ENCODE measurements around the gene SLC26A8. TPM values are rescaled to one million over a fixed set of nuclear protein-coding genes. Genes with fewer than 3 reads are reported as not detected.
"Not testable (repeated sequence)": the region's sequence is repeated elsewhere in the genome, so short reads cannot be mapped to it uniquely, and the experiment has no call there.

SLC26A8 gene
- total RNA-seq, 2 experiments from 2014 or later, result not detected

DNA sequence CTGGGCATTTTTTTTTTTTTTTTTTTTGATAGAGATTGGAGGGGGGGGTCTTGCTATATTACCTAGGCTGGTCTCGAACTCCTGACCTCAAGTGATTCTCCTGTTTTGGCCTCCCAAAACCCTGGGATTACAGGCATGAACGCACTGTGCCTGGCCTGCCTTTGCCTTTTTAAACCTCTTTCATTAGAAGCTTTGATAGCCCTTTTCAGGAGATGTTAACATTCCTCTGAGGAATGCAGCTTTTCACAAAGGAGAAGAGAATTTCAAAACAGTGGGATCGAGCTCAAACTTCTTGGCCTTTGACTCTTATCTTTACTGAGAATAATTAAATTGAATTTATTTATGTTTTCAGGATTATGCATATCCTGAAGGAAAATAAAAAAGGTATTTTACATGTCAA, 31.3 kb downstream of the SLC26A8 start:
- H3K4me3 ChIP-seq (ENCODE audit: low read length), result no peak overlapping the region
- H3K4me1 ChIP-seq (ENCODE audit: insufficient read depth, low read length), result no peaks in the 10 kb centered on the region
- no peaks in the 10 kb centered on the region for H3K27me3 Mint-ChIP-seq
- no peaks in the 10 kb centered on the region for H3K4me1 Mint-ChIP-seq (ENCODE audit: low read depth)
- H3K36me3 Mint-ChIP-seq (ENCODE audit: low read depth), result no peaks in the 10 kb centered on the region
- H3K27ac Mint-ChIP-seq, result no peak overlapping the region
- intact Hi-C loops (cut with DNase I, micrococcal nuclease), result no loop called here
- no peaks in the 10 kb centered on the region for H3K36me3 ChIP-seq (ENCODE audit: insufficient read depth, low read length)
- no peaks in the 10 kb centered on the region for H3K9me3 ChIP-seq (ENCODE audit: control insufficient read depth in 1 of 2, insufficient read depth in 1 of 2, low read length in 2 of 2)
- no peaks in the 10 kb centered on the region for H3K27me3 ChIP-seq (ENCODE audit: control insufficient read depth in 1 of 2, insufficient read depth in 2 of 2, low read length in 2 of 2)
- no peak for DNase-seq
- H3K9me3 Mint-ChIP-seq, result no peaks in the 10 kb centered on the region
- no peak overlapping the region for H3K4me3 Mint-ChIP-seq
- ChIA-PET CTCF (interaction anchor here (0.6 kb wide), 1 partner anchor 1880 kb away, joined by 3 read pairs; no protein-coding TSS in a partner anchor), POLR2A (no interaction called here)
- ATAC-seq (ENCODE audit: poor library complexity), result no peak
- no peak for TF ChIP-seq CTCF (IDR thresholded peaks at IDR 0.05)
- H3K27ac ChIP-seq (ENCODE audit: low read depth in 1 of 2, low read length in 2 of 2), result no peak overlapping the region

- CTCF ChIA-PET; H3K4me3 ChIP-seq (ENCODE audit: low read length); H3K36me3 ChIP-seq (ENCODE audit: insufficient read depth, low read length); H3K4me1 Mint-ChIP-seq (ENCODE audit: low read depth); intact Hi-C loops (cut with DNase I, micrococcal nuclease); H3K27ac ChIP-seq (ENCODE audit: low read depth in 1 of 2, low read length in 2 of 2); DNase-seq; ATAC-seq (ENCODE audit: poor library complexity); H3K4me1 ChIP-seq (ENCODE audit: insufficient read depth, low read length); H3K4me3 Mint-ChIP-seq; H3K27me3 Mint-ChIP-seq; H3K27ac Mint-ChIP-seq; H3K27me3 ChIP-seq (ENCODE audit: control insufficient read depth in 1 of 2, insufficient read depth in 2 of 2, low read length in 2 of 2); H3K9me3 ChIP-seq (ENCODE audit: control insufficient read depth in 1 of 2, insufficient read depth in 1 of 2, low read length in 2 of 2); POLR2A ChIA-PET; H3K36me3 Mint-ChIP-seq (ENCODE audit: low read depth); H3K9me3 Mint-ChIP-seq: not testable (repeated sequence)
Measured at GRCh38 chr6:35988047-35988446, 36.4 kb downstream of the SLC26A8 start.

DNA sequence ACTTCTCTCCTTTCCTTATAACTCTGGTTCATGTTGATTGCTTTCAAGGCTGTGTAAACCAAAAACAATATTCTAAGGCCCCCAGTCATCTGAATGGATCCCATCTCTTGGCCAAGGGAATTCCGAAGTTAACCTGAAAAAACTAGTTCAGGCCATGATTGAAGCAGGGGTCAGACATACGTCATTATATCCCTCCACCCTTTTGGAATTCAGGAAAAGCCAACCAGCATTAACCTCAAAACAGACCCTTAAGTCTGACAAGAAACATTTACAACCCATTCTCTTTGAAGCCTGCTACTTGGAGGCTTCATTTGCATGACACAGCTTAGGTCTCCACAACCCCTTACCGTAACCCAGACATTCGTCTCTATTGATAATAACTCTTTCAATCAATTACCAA, 39.7 kb downstream of the SLC26A8 start:
- ChIA-PET CTCF (no interaction called here), POLR2A (no interaction called here)
- Histone ChIP-seq H3K36me3 (ENCODE audit: insufficient read depth, low read length) (no peaks in the 10 kb centered on the region), H3K4me3 (ENCODE audit: low read length) (no peak overlapping the region), H3K27ac (ENCODE audit: low read depth in 1 of 2, low read length in 2 of 2) (no peak overlapping the region), H3K4me1 (ENCODE audit: insufficient read depth, low read length) (no peaks in the 10 kb centered on the region), H3K27me3 (ENCODE audit: control insufficient read depth in 1 of 2, insufficient read depth in 2 of 2, low read length in 2 of 2) (no peaks in the 10 kb centered on the region), H3K9me3 (ENCODE audit: control insufficient read depth in 1 of 2, insufficient read depth in 1 of 2, low read length in 2 of 2) (no peaks in the 10 kb centered on the region)
- Mint-ChIP-seq H3K4me1 (ENCODE audit: low read depth) (no peaks in the 10 kb centered on the region), H3K27ac (no peak overlapping the region), H3K36me3 (ENCODE audit: low read depth) (no peaks in the 10 kb centered on the region), H3K27me3 (no peaks in the 10 kb centered on the region), H3K4me3 (no peak overlapping the region), H3K9me3 (no peaks in the 10 kb centered on the region)
- ATAC-seq (ENCODE audit: poor library complexity) (no peak), DNase-seq (no peak)
- intact Hi-C loops (cut with DNase I, micrococcal nuclease), result no loop called here
- TF ChIP-seq CTCF (IDR thresholded peaks at IDR 0.05), result no peak

DNA sequence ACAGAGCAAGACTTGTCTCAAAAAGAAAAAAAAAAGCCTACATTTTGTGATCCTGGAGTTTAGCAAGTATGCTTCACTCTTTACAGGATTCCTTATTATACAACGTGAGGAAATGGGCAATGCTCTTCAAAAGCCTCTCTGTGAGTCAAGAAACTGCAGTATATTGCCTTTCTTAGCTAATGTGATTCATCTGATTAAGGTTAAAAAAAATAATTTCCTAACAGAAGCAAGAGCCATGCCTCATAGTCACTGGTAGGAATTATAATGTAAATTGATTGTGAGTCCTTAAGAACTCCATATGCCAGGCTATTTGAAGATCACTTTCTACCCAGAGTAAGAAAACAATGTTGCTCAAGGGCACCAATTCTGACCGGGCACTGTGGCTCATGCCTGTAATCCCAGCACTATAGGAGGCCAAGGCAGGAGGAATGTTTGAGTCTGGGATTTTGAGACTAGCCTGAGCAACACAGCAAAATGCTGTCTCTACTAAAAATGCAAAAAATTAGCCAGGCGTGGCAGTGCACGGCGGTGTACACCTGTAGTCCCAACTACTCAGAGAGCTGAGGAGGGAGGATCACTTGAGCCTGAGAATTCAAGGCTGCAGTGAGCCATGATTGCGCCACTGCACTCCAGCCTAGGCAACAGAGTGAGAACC, 43.3 kb downstream of the SLC26A8 start:
- Mint-ChIP-seq H3K9me3 (no peaks in the 10 kb centered on the region), H3K4me1 (ENCODE audit: low read depth) (no peaks in the 10 kb centered on the region), H3K4me3 (no peak overlapping the region), H3K36me3 (ENCODE audit: low read depth) (no peaks in the 10 kb centered on the region), H3K27ac (no peak overlapping the region), H3K27me3 (no peaks in the 10 kb centered on the region)
- no peaks in the 10 kb centered on the region for H3K36me3 ChIP-seq (ENCODE audit: insufficient read depth, low read length)
- H3K4me1 ChIP-seq (ENCODE audit: insufficient read depth, low read length), result no peaks in the 10 kb centered on the region
- H3K9me3 ChIP-seq (ENCODE audit: control insufficient read depth in 1 of 2, insufficient read depth in 1 of 2, low read length in 2 of 2), result no peaks in the 10 kb centered on the region
- no peak for DNase-seq
- no peaks in the 10 kb centered on the region for H3K27me3 ChIP-seq (ENCODE audit: control insufficient read depth in 1 of 2, insufficient read depth in 2 of 2, low read length in 2 of 2)
- H3K27ac ChIP-seq (ENCODE audit: low read depth in 1 of 2, low read length in 2 of 2), result no peak overlapping the region
- intact Hi-C loops (cut with DNase I, micrococcal nuclease), result no loop called here
- H3K4me3 ChIP-seq (ENCODE audit: low read length), result no peak overlapping the region
- ChIA-PET CTCF (no interaction called here), POLR2A (no interaction called here)
- no peak for ATAC-seq (ENCODE audit: poor library complexity)
- TF ChIP-seq CTCF (IDR thresholded peaks at IDR 0.05), result no peak

GRCh38 chr6:35980126-35980525, 44.3 kb downstream of the SLC26A8 start:
- POLR2A ChIA-PET; ATAC-seq (ENCODE audit: poor library complexity); CTCF ChIA-PET; H3K27me3 Mint-ChIP-seq; intact Hi-C loops (cut with DNase I, micrococcal nuclease); H3K27ac Mint-ChIP-seq; H3K4me3 ChIP-seq (ENCODE audit: low read length); H3K27ac ChIP-seq (ENCODE audit: low read depth in 1 of 2, low read length in 2 of 2); H3K36me3 ChIP-seq (ENCODE audit: insufficient read depth, low read length); DNase-seq; H3K36me3 Mint-ChIP-seq (ENCODE audit: low read depth); H3K4me1 ChIP-seq (ENCODE audit: insufficient read depth, low read length); H3K27me3 ChIP-seq (ENCODE audit: control insufficient read depth in 1 of 2, insufficient read depth in 2 of 2, low read length in 2 of 2); H3K4me3 Mint-ChIP-seq; H3K9me3 Mint-ChIP-seq; H3K4me1 Mint-ChIP-seq (ENCODE audit: low read depth); H3K9me3 ChIP-seq (ENCODE audit: control insufficient read depth in 1 of 2, insufficient read depth in 1 of 2, low read length in 2 of 2): not testable (repeated sequence)
